VCaP (cell line): ENCODE results near the gene MRPL33.

Experiments
- H3K27ac ChIP-seq: fragments of 450-650 bp; 2 replicates; pipeline ENCODE4 v1.5.1; 2017
- TF ChIP-seq, protein P1 (sequence below): fragments of 450-650 bp; conservative IDR thresholded peaks from 2 replicates; pipeline ENCODE4 v1.5.1; 2017; ENCODE audit warnings: mild to moderate bottlenecking, moderate library complexity

The MRPL33 gene

GRCh38 chr2:27797841-27798240 is 26.3 kb downstream of the MRPL33 start:
- H3K27ac ChIP-seq = no peak overlapping the region
- TF ChIP-seq, protein P1, sequence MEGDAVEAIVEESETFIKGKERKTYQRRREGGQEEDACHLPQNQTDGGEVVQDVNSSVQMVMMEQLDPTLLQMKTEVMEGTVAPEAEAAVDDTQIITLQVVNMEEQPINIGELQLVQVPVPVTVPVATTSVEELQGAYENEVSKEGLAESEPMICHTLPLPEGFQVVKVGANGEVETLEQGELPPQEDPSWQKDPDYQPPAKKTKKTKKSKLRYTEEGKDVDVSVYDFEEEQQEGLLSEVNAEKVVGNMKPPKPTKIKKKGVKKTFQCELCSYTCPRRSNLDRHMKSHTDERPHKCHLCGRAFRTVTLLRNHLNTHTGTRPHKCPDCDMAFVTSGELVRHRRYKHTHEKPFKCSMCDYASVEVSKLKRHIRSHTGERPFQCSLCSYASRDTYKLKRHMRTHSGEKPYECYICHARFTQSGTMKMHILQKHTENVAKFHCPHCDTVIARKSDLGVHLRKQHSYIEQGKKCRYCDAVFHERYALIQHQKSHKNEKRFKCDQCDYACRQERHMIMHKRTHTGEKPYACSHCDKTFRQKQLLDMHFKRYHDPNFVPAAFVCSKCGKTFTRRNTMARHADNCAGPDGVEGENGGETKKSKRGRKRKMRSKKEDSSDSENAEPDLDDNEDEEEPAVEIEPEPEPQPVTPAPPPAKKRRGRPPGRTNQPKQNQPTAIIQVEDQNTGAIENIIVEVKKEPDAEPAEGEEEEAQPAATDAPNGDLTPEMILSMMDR = no peak

DNA sequence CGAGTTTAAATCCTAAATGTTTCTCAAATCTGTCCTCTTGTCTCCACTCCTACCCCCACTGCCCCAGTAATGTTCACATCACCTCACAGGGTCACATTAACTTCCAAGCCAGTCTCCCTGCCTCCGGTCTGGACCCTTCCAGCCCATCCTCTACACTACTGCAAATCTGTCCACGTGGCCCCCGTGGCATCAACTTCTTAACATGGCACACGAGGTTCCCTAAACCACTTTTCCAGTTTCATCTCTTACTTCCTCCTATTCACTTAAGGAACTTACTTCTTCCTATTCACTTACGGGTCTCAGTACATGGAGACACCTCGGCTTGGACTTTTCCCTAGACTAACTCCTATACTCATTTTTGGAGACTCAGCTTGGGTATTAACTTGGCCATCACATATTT is 27.0 kb downstream of the MRPL33 start:
- H3K27ac ChIP-seq = no peak overlapping the region
- TF ChIP-seq, protein P1 = no peak

GRCh38 chr2:27798948-27799645 is 27.6 kb downstream of the MRPL33 start:
- no peak overlapping the region for H3K27ac ChIP-seq
- TF ChIP-seq, protein P1 = no peak

DNA sequence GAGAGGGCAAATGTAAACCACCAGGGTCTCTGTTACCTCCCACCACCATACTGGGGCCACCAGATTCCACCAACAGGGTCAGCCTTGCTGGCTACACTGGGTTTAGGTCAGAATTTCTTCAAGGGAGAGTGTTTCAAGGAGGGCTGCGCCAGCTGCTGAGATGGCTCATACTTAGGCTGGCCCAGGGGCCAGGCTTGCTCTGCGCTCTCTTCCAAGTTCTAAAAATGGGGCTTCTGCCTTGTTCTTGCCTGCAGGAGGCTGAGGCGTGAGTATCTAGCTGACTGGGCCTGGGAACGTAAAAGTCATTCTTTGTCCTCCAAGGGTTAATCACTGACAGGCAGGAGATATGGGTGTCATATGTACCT is 28.1 kb downstream of the MRPL33 start:
- TF ChIP-seq, protein P1 = no peak
- no peak overlapping the region for H3K27ac ChIP-seq

DNA sequence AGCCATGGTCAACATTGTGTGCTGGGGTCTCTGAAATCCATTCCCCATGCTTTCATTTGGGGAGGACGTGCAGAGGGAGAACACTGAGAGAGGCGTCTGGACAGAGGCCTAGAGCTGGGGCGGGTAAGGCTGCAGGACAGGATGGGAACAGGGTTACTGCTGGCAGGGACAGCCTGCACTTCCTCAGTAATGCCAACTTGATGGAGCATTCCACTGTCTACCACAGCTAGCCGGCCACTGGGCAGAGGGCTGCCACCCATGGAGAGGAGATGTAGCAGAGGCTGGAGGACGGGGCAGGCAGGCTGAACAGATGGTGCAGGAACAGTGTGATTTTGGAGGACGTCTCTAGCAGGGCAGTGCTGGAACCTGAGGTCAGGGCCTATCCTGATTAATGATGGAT is 29.3 kb downstream of the MRPL33 start:
- TF ChIP-seq, protein P1 = no peak
- H3K27ac ChIP-seq = no peak overlapping the region

DNA sequence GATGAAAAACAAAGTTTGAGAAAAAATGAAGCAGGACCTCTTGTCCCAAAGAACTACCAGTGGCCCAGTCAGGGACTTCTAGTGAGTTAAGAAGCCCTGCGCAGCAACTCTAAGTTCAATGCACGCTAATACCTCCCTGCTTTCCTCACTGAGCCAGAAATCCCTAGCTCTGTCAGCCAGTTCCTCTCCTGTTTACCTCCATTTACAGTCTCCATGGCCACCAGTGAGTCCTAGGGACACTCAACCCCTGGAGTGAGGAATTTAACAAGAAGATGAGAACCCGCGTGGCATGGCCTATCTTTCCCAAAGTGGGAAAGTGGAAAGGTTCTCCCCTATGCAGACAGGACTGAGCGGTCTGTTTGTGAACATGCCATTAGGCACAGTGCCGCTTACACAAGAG is 31.0 kb downstream of the MRPL33 start:
- TF ChIP-seq, protein P1 = no peak
- no peak overlapping the region for H3K27ac ChIP-seq

GRCh38 chr2:27803046-27803445 is 31.5 kb downstream of the MRPL33 start:
- H3K27ac ChIP-seq = no peak overlapping the region
- TF ChIP-seq, protein P1 = no peak
